HCT116 (cell line): ENCODE results near the gene IQUB. TPM values are rescaled to one million over a fixed set of nuclear protein-coding genes. Genes with fewer than 3 reads are reported as not detected.

Experiments used
- ATAC-seq: fragments of 200-7000 bp; cut with Tn5 transposase; 2 replicates; pipeline ENCODE4 v1.9.1; 2020; ENCODE audit warnings: mild to moderate bottlenecking, moderate library complexity
- BruUV-seq: library from RNA; stranded (reverse); fragments of 400-500 nt; replicated peaks from 2 replicates; lab custom pipeline; 2021; lab: Mats Ljungman, UMichigan
- CTCF ChIA-PET: fragments of 300-600 bp; sonication (Branson Sonifier 250); formaldehyde crosslinking; loops from one replicate; lab custom pipeline; 2021; ENCODE audit warnings: antibody characterized with exemption; lab: Charles Lee
- POLR2A ChIA-PET: fragments of 300-600, 350-600 bp; sonication (Branson Sonifier 250); formaldehyde crosslinking; loops from one replicate; lab custom pipeline; 2021; ENCODE audit warnings: antibody characterized with exemption; lab: Charles Lee
- RAD21 ChIA-PET, 2 experiments: fragments of 300-600 bp; sonication (Branson Sonifier 250); formaldehyde crosslinking; loops; one replicate each; lab custom pipeline; 2023; ENCODE audit warnings: low total read pairs in 2 of 2; ENCODE audit not compliant: uncharacterized antibody in 2 of 2, unreplicated experiment in 2 of 2, low non-redundant PET in 1 of 2; lab: Charles Lee
- DNase-seq: peaks from one replicate; pipeline ENCODE4 v3.0.0-alpha.2; 2010; ENCODE audit warnings: low read depth, low spot score
- H2AFZ ChIP-seq: fragments of 200-600 bp; shearing (Covaris generic), sonication (generic); 2 replicates; pipeline ENCODE4 v1.6.1; 2017; ENCODE audit warnings: low read depth, mixed run types, mixed read lengths, antibody characterized with exemption, low read length; ENCODE audit not compliant: poor library complexity, severe bottlenecking
- H3K27ac ChIP-seq: 2 replicates; pipeline ENCODE4 v1.5.1; 2012; ENCODE audit warnings: low read depth, low read length
- H3K27me3 ChIP-seq: fragments of 200-600 bp; sonication (generic); 2 replicates; pipeline ENCODE4 v1.6.1; 2016; ENCODE audit warnings: mixed run types, low read length, mixed read lengths; ENCODE audit not compliant: insufficient read depth
- H3K36me3 ChIP-seq, 2 experiments: fragments of 200-500 bp in 1 of 2; fragments of 200-600 bp in 1 of 2; sonication (Bioruptor generic) in 1 of 2; sonication (generic) in 1 of 2; 2 replicates each; pipeline versions ENCODE4 v1.5.1 to v1.6.1; 2014 to 2016; ENCODE audit warnings: low read length in 2 of 2, inconsistent platforms in 1 of 2, mixed read lengths in 1 of 2, mixed run types in 1 of 2; ENCODE audit not compliant: insufficient read depth in 2 of 2, control insufficient read depth in 1 of 2
- H3K4me1 ChIP-seq, 2 experiments: fragments of 200-600 bp in 1 of 2; sonication (generic) in 1 of 2; 2 replicates each; pipeline versions ENCODE4 v1.5.1 to v1.6.1; 2012 to 2017; ENCODE audit warnings: low read length in 2 of 2, inconsistent platforms in 1 of 2, mild to moderate bottlenecking in 1 of 2, mixed read lengths in 1 of 2, mixed run types in 1 of 2, moderate library complexity in 1 of 2; ENCODE audit not compliant: insufficient read depth in 2 of 2, control insufficient read depth in 1 of 2
- H3K4me2 ChIP-seq: fragments of 200-600 bp; sonication (generic); 2 replicates; pipeline ENCODE4 v1.6.1; 2017; ENCODE audit warnings: mixed run types, low read length, mixed read lengths
- H3K4me3 ChIP-seq, 2 experiments: fragments of 200-600 bp in 1 of 2; sonication (generic) in 1 of 2; replicated peaks in 1 of 2; 2 replicates each; pipeline ENCODE4 v1.5.1; 2011 to 2016; ENCODE audit warnings: low read length in 2 of 2, control low read depth in 1 of 2, low read depth in 1 of 2, mild to moderate bottlenecking in 1 of 2, mixed read lengths in 1 of 2, mixed run types in 1 of 2
- H3K79me2 ChIP-seq: fragments of 200-600 bp; sonication (generic); 2 replicates; pipeline ENCODE4 v1.6.1; 2017; ENCODE audit warnings: mild to moderate bottlenecking, mixed run types, low read length, moderate library complexity, mixed read lengths; ENCODE audit not compliant: insufficient read depth
- H3K9ac ChIP-seq: fragments of 200-600 bp; sonication (generic); 2 replicates; pipeline ENCODE4 v1.6.1; 2016; ENCODE audit warnings: low read length, mixed read lengths
- H3K9me2 ChIP-seq: fragments of 200-600 bp; sonication (generic), shearing (Covaris generic); 2 replicates; pipeline ENCODE4 v1.6.1; 2017; ENCODE audit warnings: mixed run types, mild to moderate bottlenecking, moderate library complexity; ENCODE audit not compliant: insufficient read depth
- H3K9me3 ChIP-seq, 2 experiments: fragments of 200-500 bp in 1 of 2; fragments of 200-600 bp in 1 of 2; sonication (Bioruptor generic) in 1 of 2; sonication (generic) in 1 of 2; 2 replicates each; pipeline ENCODE4 v1.6.1; 2014 to 2017; ENCODE audit warnings: low read length in 2 of 2, mixed read lengths in 2 of 2, inconsistent platforms in 1 of 2, low read depth in 1 of 2, mild to moderate bottlenecking in 1 of 2, mixed run types in 1 of 2, moderate library complexity in 1 of 2; ENCODE audit not compliant: control insufficient read depth in 1 of 2, insufficient read depth in 1 of 2
- H4K20me1 ChIP-seq: fragments of 200-600 bp; sonication (generic), shearing (Covaris generic); 2 replicates; pipeline ENCODE4 v1.6.1; 2017; ENCODE audit warnings: mixed run types, mild to moderate bottlenecking, moderate library complexity; ENCODE audit not compliant: insufficient read depth
- CBX3 ChIP-seq: IDR thresholded peaks from 2 replicates; pipeline ENCODE4 v1.6.1; 2012; ENCODE audit warnings: low read depth
- ELF1 ChIP-seq: IDR thresholded peaks from 2 replicates; pipeline ENCODE4 v1.6.1; 2012; ENCODE audit warnings: low read depth, borderline replicate concordance
- EZH2 ChIP-seq: fragments of 200-600 bp; sonication (generic); IDR thresholded peaks from 2 replicates; pipeline ENCODE4 v1.6.1; 2017; ENCODE audit warnings: antibody characterized with exemption, mixed run types
- FOSL1 ChIP-seq: IDR thresholded peaks from 2 replicates; pipeline ENCODE4 v1.6.1; 2012; ENCODE audit warnings: low read depth
- POLR2AphosphoS5 ChIP-seq: IDR thresholded peaks from 2 replicates; pipeline ENCODE4 v1.6.1; 2011; ENCODE audit warnings: mild to moderate bottlenecking, low read depth, low read length, moderate library complexity
- SRF ChIP-seq: IDR thresholded peaks from 2 replicates; pipeline ENCODE4 v1.6.1; 2012; ENCODE audit warnings: low read depth
- TCF7L2 ChIP-seq: IDR thresholded peaks from 2 replicates; pipeline ENCODE4 v1.7.0; 2011; ENCODE audit warnings: borderline replicate concordance, inconsistent platforms; ENCODE audit not compliant: insufficient read depth, insufficient read length; ENCODE audit errors: extremely low read depth
- ZFX ChIP-seq: fragments of 450-650 bp; IDR thresholded peaks from 2 replicates; pipeline ENCODE4 v1.6.1; 2017
- intact Hi-C: fragments of 100-400 bp; cut with micrococcal nuclease; formaldehyde crosslinking; loops from 2 replicates; pipeline ENCODE4 v1.10.0; 2022
- total RNA-seq: library from RNA; stranded (reverse); gene quantifications from one replicate; pipeline ENCODE4 v1.2.1, GENCODE V29; 2021; ENCODE audit not compliant: unreplicated experiment
- TF ChIP-seq, protein P1 (sequence below): IDR thresholded peaks from 2 replicates; pipeline ENCODE4 v1.6.1; 2012; ENCODE audit warnings: low read depth
- TF ChIP-seq, protein P2 (sequence below), 3 experiments: fragments of 200-600 bp in 1 of 3; sonication (generic) in 1 of 3; IDR thresholded peaks in 2 of 3; conservative IDR thresholded peaks in 1 of 3; 2 replicates each; pipeline ENCODE4 v1.5.1; 2012 to 2017; ENCODE audit warnings: low read depth in 2 of 3, low read length in 2 of 3, antibody characterized with exemption in 1 of 3, borderline replicate concordance in 1 of 3, control low read depth in 1 of 3, mild to moderate bottlenecking in 1 of 3, mixed read lengths in 1 of 3, mixed run types in 1 of 3, moderate library complexity in 1 of 3; ENCODE audit not compliant: insufficient read depth in 1 of 3
- TF ChIP-seq, protein P3 (sequence below): IDR thresholded peaks from 2 replicates; pipeline ENCODE4 v1.6.1; 2012

Gene IQUB
- total RNA-seq, 1 experiment from 2014 or later, result 0.79 TPM

DNA sequence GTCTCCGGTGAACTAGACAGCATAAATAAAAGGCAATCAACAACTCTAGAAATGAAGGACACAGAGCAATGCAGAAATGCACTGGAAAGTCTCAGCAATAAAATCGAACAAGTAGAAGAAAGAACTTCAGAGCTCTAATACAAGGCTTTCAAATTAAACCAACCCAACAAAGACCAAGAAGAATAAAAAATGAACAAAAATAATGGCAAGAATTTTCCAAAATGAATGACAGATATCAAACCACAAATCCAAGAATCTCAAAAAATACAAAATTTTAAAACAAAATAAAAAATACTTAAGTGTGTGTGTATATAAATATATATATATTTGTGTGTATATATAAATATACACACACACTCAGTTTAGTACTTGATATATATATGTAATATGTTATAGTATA, 110.8 kb downstream of the IQUB start (continued):
- TF ChIP-seq, protein P1, sequence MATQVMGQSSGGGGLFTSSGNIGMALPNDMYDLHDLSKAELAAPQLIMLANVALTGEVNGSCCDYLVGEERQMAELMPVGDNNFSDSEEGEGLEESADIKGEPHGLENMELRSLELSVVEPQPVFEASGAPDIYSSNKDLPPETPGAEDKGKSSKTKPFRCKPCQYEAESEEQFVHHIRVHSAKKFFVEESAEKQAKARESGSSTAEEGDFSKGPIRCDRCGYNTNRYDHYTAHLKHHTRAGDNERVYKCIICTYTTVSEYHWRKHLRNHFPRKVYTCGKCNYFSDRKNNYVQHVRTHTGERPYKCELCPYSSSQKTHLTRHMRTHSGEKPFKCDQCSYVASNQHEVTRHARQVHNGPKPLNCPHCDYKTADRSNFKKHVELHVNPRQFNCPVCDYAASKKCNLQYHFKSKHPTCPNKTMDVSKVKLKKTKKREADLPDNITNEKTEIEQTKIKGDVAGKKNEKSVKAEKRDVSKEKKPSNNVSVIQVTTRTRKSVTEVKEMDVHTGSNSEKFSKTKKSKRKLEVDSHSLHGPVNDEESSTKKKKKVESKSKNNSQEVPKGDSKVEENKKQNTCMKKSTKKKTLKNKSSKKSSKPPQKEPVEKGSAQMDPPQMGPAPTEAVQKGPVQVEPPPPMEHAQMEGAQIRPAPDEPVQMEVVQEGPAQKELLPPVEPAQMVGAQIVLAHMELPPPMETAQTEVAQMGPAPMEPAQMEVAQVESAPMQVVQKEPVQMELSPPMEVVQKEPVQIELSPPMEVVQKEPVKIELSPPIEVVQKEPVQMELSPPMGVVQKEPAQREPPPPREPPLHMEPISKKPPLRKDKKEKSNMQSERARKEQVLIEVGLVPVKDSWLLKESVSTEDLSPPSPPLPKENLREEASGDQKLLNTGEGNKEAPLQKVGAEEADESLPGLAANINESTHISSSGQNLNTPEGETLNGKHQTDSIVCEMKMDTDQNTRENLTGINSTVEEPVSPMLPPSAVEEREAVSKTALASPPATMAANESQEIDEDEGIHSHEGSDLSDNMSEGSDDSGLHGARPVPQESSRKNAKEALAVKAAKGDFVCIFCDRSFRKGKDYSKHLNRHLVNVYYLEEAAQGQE, result no peak
- TF ChIP-seq FOSL1 (no peak), ZFX (no peak), EZH2 (no peak), SRF (no peak), POLR2AphosphoS5 (no peak), ELF1 (no peak)
- TF ChIP-seq, protein P2, sequence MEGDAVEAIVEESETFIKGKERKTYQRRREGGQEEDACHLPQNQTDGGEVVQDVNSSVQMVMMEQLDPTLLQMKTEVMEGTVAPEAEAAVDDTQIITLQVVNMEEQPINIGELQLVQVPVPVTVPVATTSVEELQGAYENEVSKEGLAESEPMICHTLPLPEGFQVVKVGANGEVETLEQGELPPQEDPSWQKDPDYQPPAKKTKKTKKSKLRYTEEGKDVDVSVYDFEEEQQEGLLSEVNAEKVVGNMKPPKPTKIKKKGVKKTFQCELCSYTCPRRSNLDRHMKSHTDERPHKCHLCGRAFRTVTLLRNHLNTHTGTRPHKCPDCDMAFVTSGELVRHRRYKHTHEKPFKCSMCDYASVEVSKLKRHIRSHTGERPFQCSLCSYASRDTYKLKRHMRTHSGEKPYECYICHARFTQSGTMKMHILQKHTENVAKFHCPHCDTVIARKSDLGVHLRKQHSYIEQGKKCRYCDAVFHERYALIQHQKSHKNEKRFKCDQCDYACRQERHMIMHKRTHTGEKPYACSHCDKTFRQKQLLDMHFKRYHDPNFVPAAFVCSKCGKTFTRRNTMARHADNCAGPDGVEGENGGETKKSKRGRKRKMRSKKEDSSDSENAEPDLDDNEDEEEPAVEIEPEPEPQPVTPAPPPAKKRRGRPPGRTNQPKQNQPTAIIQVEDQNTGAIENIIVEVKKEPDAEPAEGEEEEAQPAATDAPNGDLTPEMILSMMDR (IDR thresholded peaks at IDR 0.05 in 2 of 3, conservative IDR thresholded peaks at IDR 0.05 in 1 of 3; ENCODE audit: borderline replicate concordance in 1 of 3, insufficient read depth in 1 of 3, low read depth in 2 of 3, low read length in 2 of 3), result no peak
- TF ChIP-seq, protein P3, sequence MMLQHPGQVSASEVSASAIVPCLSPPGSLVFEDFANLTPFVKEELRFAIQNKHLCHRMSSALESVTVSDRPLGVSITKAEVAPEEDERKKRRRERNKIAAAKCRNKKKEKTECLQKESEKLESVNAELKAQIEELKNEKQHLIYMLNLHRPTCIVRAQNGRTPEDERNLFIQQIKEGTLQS, result no peak

DNA sequence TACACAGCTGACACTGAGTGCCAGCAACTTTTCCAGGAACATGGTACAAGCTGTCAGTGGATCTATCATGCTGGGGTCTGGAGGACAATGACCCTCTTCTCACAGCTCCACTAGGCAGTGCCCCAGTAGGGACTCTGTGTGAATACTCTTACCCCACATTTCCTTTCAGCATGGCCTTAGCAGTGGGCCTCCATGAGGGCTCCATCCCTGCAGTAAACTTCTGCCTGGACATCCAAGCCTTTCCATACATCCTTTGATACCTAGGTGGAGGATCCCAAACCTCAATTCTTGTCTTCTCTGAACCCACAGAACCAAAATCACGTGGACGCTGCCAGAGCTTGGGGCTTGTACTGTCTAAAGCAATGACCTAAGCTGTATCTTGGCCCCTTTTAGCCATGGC, 116.8 kb downstream of the IQUB start:
- H3K36me3 ChIP-seq, result no peaks in the 10 kb centered on the region
- H3K27ac ChIP-seq, result no peak overlapping the region
- BruUV-seq, result no TSS peak
- H3K79me2 ChIP-seq, result no peaks in the 10 kb centered on the region
- ChIA-PET RAD21 (no interaction called here), POLR2A (no interaction called here), CTCF (no interaction called here)
- H3K9me2 ChIP-seq, result no peaks in the 10 kb centered on the region; the same call in 1 of the 2 replicates
- no peak overlapping the region for H3K9ac ChIP-seq
- no peak overlapping the region for H3K4me2 ChIP-seq
- DNase-seq, result no peak
- H2AFZ ChIP-seq, result no peak overlapping the region
- ATAC-seq, result no peak
- no peaks in the 10 kb centered on the region for H3K27me3 ChIP-seq
- H3K9me3 ChIP-seq, result no peaks in the 10 kb centered on the region
- TF ChIP-seq CBX3 (no peak), TCF7L2 (no peak)
- no peaks in the 10 kb centered on the region for H3K4me1 ChIP-seq
- H3K4me3 ChIP-seq, result no peak overlapping the region
- no peaks in the 10 kb centered on the region for H4K20me1 ChIP-seq
- intact Hi-C loops, result no loop called here
